HG03460 (cell line): ENCODE data around the gene PLCE1.

Experiments used
- ATAC-seq: cut with Tn5 transposase; IDR thresholded peaks from one replicate; pipeline ENCODE4 v1.9.1; 2021; ENCODE audit not compliant: unreplicated experiment

Gene PLCE1

DNA sequence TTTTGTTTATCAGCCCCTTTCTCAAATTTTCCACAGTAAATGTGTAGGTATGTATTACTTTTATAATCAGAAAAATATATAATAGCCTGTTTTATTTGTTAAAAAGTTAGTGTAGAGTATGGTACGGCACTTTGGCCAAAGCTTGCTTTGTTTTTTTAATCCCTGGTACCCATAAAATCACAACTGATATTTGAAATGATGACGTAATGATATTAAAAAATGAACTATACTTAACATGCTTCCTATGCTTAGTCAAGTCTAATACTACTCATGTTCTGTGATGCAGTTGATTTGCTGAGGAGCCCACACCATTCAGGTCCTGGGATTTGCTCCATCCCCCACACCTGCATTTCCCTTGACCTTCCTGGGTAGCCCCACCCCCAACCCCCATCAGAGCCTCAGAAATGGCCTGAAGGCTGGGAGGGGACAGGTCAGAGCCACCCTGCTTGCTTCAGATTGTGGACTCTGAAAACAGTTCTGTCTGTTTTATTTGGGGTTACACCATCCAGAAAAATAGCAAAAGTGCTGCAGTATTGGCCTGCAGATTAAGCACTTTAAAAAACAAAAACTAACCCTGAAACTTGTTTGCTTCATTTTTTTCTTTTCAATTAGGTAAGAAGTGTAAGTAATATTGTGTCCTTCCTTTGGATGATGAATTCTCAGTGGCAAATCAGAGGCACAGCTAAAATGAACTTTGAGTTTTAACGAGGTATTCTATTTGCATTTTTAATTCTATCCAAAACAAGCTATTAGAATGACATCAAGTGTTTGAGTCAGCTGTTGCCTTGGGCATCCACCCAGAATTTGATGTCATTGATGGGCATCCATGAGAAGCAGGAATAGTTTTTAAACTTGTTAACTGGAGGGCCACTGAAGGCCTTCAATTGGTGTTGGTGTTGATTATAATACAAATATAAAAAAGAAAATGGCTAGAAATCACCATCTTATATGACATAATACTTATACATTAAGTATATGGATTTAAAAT lies 23.3 kb downstream of the PLCE1 start:
- no peak for ATAC-seq

DNA sequence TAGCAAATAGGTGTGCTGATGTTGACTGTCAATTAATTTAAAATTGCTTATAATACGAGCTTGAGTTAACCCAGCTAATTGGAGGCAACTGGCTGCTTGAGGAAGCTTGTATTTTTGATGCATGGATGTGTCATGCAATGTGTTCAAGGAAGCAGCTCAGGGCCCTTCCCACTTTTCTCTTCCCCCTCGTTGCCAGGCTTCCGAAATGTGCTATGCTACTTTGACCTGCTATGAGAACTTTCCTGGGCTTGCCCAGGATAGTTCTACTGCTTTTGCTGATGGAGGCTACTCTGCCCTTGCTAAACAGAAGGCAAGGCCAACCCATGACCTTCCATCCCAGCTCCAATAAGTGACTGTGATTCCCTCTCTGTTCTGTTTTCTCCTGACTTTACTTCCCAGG lies 24.4 kb downstream of the PLCE1 start:
- ATAC-seq, result no peak

DNA sequence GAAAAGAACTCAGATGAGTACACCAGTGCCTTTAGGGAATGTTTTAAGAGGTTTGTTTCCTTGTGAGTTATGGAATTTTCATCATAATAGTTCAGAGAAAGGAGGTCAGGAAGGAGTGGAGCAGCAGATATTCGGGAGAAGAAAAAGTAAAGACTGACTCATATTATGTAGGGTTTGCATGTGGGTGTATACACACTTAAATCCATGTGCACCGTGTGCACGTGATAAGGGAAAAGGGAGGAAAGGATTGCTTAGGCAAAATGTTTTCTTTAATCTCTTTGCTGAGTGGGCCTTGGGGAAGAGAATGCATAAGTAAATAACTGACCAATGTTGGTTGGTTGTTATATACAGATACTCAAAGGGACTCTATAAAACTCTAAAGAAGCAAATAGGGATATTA lies 30.2 kb downstream of the PLCE1 start:
- no peak for ATAC-seq

DNA sequence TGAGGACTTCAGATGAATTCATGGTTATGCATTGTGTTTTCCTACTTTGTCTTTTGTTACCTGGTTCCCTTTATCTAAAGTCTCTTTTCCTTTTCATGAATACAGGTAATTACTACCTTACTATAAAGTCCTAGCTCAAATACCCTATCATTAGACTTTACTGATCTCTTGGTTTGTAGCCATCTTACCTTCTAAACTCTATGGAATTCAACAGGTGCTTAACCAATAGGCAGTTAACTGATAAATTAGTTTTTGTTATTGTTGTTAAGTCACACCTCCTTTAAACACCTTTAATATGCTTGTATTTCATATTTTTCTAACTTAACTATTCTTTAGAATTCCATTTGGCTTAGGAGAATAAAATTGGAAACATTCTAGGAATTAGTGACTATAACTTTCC lies 30.7 kb downstream of the PLCE1 start:
- no peak for ATAC-seq

DNA sequence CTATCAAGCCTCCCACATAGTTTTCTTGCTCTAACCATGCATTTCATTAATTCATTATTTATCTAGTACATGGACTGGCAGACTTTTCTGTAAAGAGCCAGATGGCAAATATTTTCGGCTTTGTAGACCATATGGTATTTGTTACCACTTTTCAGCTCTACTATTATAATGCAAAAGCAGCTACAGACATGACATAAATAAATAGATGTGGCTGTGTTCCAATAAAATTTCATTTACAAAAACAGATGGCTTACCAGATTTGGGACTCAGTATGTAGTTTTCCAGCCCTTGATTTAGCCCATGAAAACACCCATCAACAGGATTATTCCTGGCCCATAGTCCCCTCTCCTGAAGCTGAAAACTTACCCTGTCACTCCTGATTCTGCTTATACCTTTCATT lies 32.1 kb downstream of the PLCE1 start:
- no peak for ATAC-seq

DNA sequence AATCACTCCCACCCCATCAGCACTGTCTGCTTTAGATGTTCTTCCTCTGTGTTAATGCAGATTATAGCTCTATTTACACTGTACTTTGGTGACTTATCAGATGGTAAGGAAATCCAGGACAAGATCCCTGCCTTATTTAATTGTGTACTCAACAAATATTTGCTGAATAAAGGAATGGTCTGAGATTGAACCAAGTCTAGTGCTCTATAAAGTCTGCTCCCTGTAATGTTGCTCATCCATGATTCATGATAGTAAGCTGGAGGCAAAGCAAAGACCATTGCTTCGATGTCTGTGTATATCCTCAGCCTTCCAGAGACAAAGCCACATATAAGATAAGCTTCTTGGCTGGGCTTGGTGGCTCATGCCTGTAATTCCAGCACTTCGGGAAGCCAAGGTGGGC lies 33.5 kb downstream of the PLCE1 start:
- no peak for ATAC-seq

DNA sequence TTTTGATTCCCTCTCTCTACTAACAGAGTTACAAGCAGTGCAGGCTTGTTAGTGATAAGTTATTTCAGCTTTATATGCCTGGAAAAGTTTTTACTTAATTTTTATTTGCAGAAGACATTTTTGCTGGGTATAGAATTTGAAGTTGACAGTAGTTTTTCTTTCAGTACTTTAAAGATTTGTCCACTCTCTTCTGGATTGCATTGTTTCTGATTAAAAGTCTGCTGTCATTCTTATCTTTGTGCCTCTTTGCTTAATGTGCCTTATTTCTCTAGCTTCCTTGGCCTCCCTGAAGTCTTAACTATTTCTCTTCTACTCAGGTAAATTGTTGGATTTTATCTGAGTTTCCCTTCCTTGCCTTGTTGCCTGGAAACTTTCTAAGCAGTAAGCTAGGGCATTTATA lies 36.2 kb downstream of the PLCE1 start:
- no peak for ATAC-seq

DNA sequence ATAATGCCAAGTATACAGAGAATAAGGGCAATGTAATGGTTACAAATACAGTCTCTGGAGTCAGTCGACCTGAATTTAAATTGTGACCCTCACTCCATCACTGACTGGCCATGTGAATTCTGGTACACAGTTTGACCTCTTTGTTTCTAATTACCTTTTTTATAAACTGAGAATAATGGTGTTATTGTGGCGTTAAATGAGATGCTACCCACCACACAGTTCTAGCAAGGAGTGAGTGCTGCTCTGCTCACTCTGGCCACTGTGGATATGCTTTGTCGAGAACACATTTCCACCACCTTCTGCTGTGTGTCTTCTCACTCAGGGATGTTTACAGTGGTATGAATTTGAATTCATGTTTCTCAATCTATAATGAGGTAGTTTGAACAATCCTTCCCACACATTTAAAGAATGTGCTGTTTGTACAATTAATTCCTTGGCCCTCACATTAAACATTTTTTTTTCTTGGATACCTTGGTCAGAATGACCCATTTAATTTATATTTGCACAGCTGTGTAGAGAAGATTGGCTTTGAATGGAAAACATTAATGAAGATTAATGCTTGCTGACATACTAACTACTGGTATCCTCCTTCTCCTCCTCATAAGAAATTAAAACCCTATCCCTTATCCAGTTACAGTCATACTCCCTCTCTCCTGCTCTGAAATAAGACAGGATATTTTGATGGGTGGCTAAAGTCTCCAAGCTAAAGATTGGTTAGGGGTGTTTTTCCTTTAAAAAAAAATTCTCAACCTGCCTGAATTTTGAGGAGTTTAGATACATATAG lies 42.4 kb downstream of the PLCE1 start:
- no peak for ATAC-seq

DNA sequence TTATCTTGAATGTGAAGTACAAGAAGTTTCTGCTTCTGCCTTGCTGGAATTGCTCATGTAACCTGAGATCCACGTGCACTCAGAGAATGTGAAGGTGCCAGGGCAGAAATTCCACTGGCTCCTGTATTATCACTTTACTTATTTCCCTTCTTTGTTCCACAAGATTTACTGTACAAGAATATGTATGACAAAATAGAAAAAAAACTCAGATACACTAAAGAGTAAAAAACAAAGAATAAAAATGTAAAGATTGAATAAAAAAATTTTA lies 43.0 kb downstream of the PLCE1 start:
- ATAC-seq, result no peak

DNA sequence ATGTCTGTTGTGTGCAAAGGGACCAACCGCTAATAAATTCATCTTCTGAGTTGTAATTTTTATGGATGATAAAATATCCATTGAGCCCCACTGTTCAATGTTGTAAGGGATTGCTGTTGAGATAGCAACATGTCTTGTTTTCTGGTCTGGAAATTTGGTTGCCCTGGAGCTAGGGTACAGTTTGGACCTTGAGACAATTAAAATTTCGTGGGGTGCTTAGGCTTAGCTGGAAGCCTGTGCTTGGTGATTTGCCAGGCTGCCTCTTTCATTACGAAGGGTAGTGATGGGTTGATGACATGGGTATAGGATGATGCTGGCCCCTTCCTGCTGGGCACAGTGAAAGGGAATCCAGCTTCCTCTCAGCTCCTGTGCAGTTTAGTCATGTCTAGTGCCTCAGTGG lies 43.6 kb downstream of the PLCE1 start:
- no peak for ATAC-seq

DNA sequence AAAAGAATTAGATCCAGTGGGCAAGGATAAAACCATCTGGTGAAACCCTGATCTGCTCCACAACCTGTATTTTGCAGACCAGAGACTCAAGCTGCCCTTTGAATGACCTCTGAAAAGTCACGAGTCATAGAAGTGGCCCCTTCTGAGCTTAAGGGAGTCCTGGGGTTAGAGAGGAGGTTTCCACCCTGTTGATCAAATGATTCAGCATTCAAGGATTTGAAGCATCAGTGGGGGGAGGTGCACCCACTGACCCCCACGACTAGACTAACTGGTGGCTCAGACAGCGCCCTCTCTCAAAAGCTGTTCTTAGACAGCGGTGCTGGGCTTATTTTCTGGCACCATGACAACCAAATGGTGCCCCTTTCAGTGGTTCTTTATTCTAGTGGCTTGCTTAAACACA lies 44.3 kb downstream of the PLCE1 start:
- no peak for ATAC-seq

DNA sequence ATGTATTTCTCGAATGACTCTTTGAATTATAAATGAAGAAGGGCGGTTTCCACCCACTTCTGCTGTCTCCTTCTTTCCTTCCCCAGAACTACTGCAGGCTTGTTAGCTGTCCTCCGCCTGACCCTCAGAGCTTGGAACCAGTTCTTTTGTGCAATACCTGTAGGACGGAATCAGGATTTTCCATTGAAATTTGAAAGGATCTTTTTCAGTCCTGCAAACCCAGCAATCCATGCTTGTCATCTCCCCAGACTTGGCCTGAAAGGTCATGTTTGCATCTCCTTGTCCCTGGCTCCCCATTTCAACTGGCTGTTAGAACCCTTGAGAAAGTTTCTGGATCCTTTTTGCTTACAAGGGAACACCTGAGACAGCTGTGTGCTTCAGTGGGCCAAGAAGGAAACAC lies 47.5 kb downstream of the PLCE1 start:
- ATAC-seq, result no peak

DNA sequence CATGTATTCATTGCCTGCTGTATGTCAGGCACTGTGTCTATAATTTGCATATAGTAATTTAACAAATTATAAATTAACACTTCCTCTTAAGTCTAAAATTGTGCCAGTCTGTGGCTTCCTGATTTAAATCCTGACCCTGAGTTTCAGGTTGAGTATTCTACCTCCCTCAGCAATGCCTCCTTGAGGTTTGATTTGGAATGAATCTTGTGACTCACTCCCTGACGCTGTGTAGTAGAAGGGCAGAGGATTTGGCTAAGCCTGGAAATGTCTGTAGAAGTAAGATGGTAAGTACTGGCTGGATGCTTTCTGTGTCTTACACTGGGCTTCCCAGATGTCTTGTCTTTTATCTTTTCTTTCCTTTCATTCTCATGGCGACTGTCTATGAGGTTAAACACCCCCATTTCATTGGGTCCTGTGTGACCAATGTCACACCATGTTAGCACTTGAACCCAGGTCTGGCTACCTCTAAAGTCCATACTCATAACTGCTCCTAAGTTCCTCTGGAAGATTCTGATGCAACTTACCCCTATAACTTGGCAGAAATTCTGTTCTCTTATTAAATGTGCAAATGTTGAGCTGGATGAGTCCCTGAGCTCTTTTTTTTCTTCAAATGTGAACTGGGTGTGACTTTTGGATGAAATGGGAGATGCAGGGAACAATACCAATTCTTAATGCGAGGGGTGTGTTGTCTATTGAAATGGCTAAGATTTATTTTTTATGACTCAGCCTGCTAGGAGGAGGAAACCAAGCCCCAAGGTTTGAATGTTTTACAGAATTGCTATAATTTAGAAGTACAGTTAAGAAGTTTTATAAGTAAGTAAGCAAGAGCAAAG lies 48.5 kb downstream of the PLCE1 start:
- no peak for ATAC-seq

DNA sequence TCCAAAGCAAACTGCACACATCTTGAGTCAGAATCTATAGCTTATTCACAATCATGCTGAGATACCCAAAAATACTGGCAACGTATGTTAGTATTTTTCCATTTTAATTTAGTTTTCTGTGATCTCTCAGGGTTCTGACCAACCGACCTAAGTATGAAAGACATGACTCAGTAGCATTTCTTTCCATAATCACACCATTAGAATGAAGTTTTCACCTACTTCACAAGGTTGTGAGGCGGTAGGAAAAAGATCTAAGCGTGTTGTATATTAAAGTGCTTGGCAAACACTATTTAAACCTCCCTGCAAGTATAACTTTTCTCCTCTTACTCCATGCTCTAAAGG lies 49.1 kb downstream of the PLCE1 start:
- ATAC-seq, result no peak
